Nephron progenitor cell (in vitro differentiated cells): ENCODE results near the gene TSC2.
"Not testable (repeated sequence)": the region's sequence is repeated elsewhere in the genome, so short reads cannot be mapped to it uniquely, and the experiment has no call there.

Source experiments
- DNase-seq: peaks from one replicate; pipeline ENCODE4 v3.0.0; 2021
- H3K27ac Mint-ChIP-seq: 2 replicates; pipeline ENCODE4 v1.8.0; 2021; ENCODE audit warnings: mild to moderate bottlenecking, moderate library complexity, mixed read lengths
- H3K27me3 Mint-ChIP-seq: 2 replicates; pipeline ENCODE4 v1.8.0; 2021; ENCODE audit warnings: mild to moderate bottlenecking, low read depth, mixed read lengths; ENCODE audit not compliant: poor library complexity
- H3K36me3 Mint-ChIP-seq: 2 replicates; pipeline ENCODE4 v1.8.0; 2021; ENCODE audit warnings: low read depth, mixed read lengths
- H3K4me1 Mint-ChIP-seq: 2 replicates; pipeline ENCODE4 v1.8.0; 2021; ENCODE audit warnings: mixed read lengths
- H3K4me3 Mint-ChIP-seq: 2 replicates; pipeline ENCODE4 v1.8.0; 2021; ENCODE audit warnings: mild to moderate bottlenecking, moderate library complexity, mixed read lengths
- H3K9me3 Mint-ChIP-seq: 2 replicates; pipeline ENCODE4 v1.8.0; 2021; ENCODE audit warnings: mild to moderate bottlenecking, moderate library complexity, mixed read lengths

Gene TSC2

DNA sequence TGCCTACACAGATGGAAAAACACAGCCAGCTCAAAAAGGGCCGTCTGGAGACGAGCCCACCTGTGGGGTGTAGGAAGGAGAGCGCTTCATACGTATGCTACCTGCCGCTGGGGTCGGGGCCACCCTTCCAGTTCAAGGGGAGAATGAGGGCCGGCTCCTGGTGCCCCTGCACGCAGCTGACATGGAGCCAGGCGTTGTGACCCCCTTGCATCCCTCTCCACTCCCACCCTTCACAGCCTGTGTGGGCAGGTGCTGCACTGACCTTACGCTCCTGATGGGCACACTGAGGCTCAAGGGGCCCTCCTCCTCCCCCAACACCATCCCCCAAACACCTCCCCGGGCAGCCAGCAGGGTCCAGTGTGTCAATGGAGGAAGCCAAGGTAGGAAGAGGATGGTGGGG lies 77.8 kb downstream of the TSC2 start:
- H3K9me3 Mint-ChIP-seq, DNase-seq, H3K27me3 Mint-ChIP-seq, H3K36me3 Mint-ChIP-seq: not testable (repeated sequence)
- Mint-ChIP-seq H3K27ac (peak overlapping the region; percentile 98), H3K4me3 (peak overlapping the region; percentile 58), H3K4me1 (peaks cover 54% of the 10 kb centered on the region)

DNA sequence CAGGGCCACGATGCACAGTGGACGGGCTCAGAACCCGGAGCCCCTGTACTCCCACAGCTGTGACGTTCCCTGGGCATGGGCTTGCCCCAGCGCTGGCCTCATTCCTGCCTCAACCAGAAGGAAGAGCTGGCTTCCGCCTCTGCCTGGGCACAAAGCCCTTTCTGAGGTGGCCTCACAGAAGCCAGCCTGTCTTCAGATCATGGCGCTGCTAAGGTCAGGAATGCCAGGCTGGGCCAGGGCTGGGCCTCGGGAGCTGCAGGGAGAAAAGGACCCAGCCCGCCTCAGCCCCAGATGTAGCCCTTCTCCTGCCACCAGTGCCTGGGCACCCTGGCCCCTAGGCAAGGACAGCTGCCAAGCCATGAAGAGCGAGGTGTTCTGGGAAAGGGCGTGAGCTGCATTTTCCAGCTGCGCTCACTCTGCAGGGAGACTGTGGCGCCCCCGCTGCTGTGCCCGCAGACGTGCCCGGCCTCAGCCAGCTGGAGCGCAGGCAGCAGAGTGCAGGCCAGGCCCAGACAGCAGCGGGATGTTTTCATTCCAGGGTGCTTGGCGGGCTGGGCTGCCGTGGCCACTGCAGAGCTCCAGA lies 78.5 kb downstream of the TSC2 start:
- H3K4me3 Mint-ChIP-seq, H3K27me3 Mint-ChIP-seq, H3K36me3 Mint-ChIP-seq, DNase-seq, H3K9me3 Mint-ChIP-seq, H3K27ac Mint-ChIP-seq: not testable (repeated sequence)
- H3K4me1 Mint-ChIP-seq = peaks cover 53% of the 10 kb centered on the region

- not testable (repeated sequence) for H3K4me3 Mint-ChIP-seq, DNase-seq, H3K9me3 Mint-ChIP-seq, H3K36me3 Mint-ChIP-seq, H3K27me3 Mint-ChIP-seq
- Mint-ChIP-seq H3K4me1 (peaks cover 50% of the 10 kb centered on the region), H3K27ac (peak overlapping the region; percentile 57)
These were observed 79.3 kb downstream of the TSC2 start for GRCh38 chr16:2126928-2127556.

GRCh38 chr16:2127630-2128280 lies 80.0 kb downstream of the TSC2 start:
- DNase-seq = peak; percentile 36
- H3K9me3 Mint-ChIP-seq, H3K27me3 Mint-ChIP-seq, H3K4me3 Mint-ChIP-seq, H3K36me3 Mint-ChIP-seq, H3K27ac Mint-ChIP-seq: not testable (repeated sequence)
- H3K4me1 Mint-ChIP-seq = peaks cover 50% of the 10 kb centered on the region

GRCh38 chr16:2129251-2129650 lies 81.5 kb downstream of the TSC2 start:
- peaks cover 50% of the 10 kb centered on the region for H3K4me1 Mint-ChIP-seq
- H3K4me3 Mint-ChIP-seq, H3K27ac Mint-ChIP-seq, H3K27me3 Mint-ChIP-seq, H3K36me3 Mint-ChIP-seq, DNase-seq, H3K9me3 Mint-ChIP-seq: not testable (repeated sequence)

GRCh38 chr16:2129890-2130447 lies 82.2 kb downstream of the TSC2 start:
- Mint-ChIP-seq H3K27ac (peak overlapping the region; percentile 85), H3K4me1 (peaks cover 50% of the 10 kb centered on the region)
- H3K4me3 Mint-ChIP-seq, H3K27me3 Mint-ChIP-seq, DNase-seq, H3K9me3 Mint-ChIP-seq, H3K36me3 Mint-ChIP-seq: not testable (repeated sequence)

DNA sequence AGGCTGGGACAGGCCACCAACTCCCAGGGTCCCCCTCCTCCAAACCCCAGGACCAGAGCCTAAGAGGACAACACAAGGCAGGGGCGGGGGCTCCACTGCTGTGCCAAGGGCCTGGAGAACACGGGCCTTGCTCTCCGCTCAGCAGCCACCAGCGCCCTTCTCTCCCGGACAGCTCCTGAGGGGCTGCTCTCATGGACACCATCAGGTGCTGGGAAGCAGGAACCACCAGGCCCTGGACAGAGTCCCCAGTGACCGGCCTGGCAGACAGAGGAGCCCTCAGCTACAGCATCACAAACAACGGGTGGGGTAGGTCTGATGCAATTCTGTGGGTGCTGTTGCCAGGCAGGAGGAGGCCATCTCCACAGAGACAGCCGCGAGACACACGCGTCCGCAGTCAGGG lies 86.0 kb downstream of the TSC2 start:
- H3K36me3 Mint-ChIP-seq, DNase-seq, H3K9me3 Mint-ChIP-seq, H3K4me3 Mint-ChIP-seq, H3K27ac Mint-ChIP-seq: not testable (repeated sequence)
- H3K4me1 Mint-ChIP-seq = peaks cover 28% of the 10 kb centered on the region
- H3K27me3 Mint-ChIP-seq = peaks cover 10% of the 10 kb centered on the region

DNA sequence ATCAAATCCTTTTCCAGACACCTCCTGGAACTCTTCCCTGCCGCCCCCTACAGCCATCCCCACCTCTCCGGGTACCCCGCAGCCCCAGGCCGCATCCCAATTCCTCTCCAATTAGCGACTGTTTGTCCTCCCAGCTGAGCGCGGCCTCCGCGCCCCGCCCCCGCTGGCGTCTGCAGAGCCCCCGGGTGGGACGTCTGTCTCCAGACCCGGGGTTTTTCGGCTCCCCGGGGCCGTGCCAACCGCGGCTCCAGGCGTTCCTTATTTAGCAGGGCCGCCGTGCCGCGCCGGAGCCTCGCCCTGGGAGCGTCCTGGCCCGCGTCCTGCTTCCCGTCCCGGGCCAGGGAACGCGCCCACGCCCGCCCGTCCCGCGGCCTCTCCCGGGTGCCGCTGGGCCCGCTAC lies 87.3 kb downstream of the TSC2 start:
- peaks cover 10% of the 10 kb centered on the region for H3K27me3 Mint-ChIP-seq
- H3K4me3 Mint-ChIP-seq = peak overlapping the region; percentile 86
- H3K36me3 Mint-ChIP-seq, H3K9me3 Mint-ChIP-seq, DNase-seq, H3K27ac Mint-ChIP-seq: not testable (repeated sequence)
- H3K4me1 Mint-ChIP-seq = peaks cover 20% of the 10 kb centered on the region

- peak; percentile 100 for DNase-seq
- Mint-ChIP-seq H3K4me1 (peaks cover 18% of the 10 kb centered on the region), H3K4me3 (peak within 1 kb of the TSS; percentile 89), H3K27me3 (peaks cover 16% of the 10 kb centered on the region), H3K27ac (peak within 1 kb of the TSS; percentile 56)
- not testable (repeated sequence) for H3K36me3 Mint-ChIP-seq, H3K9me3 Mint-ChIP-seq
These were observed 88.1 kb downstream of the TSC2 start, which contains the start of gene PKD1 for GRCh38 chr16:2135770-2136490. TSS of gene PKD1 (minus strand) at chr16:2135898. CDS start at chr16:2135689, 209 bp downstream.
